WTC11 (cell line): Measurements from ENCODE around the gene CNTRL.

Source experiments
- TF ChIP-seq, protein P1 (sequence below): fragments of 200-600 bp; IDR thresholded peaks from 2 replicates; pipeline ENCODE4 v1.8.0; 2022; ENCODE audit warnings: antibody characterized with exemption
- TF ChIP-seq, protein P2 (sequence below): sonication (generic); formaldehyde crosslinking; IDR thresholded peaks from 2 replicates; pipeline ENCODE4 v1.8.1; 2022; ENCODE audit warnings: missing genetic modification reagents, borderline replicate concordance

DNA sequence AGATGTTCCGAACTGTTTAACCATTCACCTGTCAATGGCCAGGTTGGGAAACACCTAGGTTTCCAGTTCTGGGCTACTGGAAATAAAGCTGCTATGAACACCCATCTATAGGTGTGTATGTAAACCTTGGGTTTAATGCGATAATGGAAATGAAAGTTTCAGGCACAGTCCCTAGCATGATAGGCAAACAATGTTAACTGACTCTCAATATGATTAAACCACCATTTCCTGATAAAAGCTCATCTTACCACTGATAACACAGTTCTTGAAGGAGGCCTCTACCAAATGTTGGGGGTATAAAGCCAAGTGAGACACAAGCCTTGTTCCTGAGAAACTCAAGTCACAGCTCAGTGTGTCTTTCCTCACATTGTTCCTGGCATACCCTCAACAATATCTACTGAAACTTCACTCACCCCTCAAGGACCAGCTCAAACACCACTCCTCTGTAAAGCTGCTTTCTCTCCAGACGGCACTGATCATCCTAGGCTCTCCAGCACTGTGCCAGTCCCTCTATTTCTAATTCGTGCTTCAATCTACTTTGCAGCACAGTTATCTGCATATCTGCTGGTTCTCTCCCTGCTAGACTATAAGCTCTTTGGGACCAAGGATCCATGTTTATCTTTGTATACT, 111.1 kb downstream of the CNTRL start:
- TF ChIP-seq, protein P1, sequence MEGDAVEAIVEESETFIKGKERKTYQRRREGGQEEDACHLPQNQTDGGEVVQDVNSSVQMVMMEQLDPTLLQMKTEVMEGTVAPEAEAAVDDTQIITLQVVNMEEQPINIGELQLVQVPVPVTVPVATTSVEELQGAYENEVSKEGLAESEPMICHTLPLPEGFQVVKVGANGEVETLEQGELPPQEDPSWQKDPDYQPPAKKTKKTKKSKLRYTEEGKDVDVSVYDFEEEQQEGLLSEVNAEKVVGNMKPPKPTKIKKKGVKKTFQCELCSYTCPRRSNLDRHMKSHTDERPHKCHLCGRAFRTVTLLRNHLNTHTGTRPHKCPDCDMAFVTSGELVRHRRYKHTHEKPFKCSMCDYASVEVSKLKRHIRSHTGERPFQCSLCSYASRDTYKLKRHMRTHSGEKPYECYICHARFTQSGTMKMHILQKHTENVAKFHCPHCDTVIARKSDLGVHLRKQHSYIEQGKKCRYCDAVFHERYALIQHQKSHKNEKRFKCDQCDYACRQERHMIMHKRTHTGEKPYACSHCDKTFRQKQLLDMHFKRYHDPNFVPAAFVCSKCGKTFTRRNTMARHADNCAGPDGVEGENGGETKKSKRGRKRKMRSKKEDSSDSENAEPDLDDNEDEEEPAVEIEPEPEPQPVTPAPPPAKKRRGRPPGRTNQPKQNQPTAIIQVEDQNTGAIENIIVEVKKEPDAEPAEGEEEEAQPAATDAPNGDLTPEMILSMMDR = no peak
- TF ChIP-seq, protein P2, sequence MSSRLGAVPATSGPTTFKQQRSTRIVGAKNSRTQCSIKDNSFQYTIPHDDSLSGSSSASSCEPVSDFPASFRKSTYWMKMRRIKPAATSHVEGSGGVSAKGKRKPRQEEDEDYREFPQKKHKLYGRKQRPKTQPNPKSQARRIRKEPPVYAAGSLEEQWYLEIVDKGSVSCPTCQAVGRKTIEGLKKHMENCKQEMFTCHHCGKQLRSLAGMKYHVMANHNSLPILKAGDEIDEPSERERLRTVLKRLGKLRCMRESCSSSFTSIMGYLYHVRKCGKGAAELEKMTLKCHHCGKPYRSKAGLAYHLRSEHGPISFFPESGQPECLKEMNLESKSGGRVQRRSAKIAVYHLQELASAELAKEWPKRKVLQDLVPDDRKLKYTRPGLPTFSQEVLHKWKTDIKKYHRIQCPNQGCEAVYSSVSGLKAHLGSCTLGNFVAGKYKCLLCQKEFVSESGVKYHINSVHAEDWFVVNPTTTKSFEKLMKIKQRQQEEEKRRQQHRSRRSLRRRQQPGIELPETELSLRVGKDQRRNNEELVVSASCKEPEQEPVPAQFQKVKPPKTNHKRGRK (CRISPR knock-in tag) = no peak
